RWPE2 (cell line): ENCODE results near the gene RGS6.
"Not testable (repeated sequence)": the region's sequence is repeated elsewhere in the genome, so short reads cannot be mapped to it uniquely, and the experiment has no call there.

Experiments
- ATAC-seq: fragments of 200-7000 bp; cut with Tn5 transposase; 3 replicates; pipeline ENCODE4 v1.9.1; 2021; ENCODE audit warnings: low read depth
- DNase-seq: peaks from one replicate; pipeline ENCODE4 v3.0.0-alpha.2; 2020; ENCODE audit warnings: low spot score
- H3K27ac ChIP-seq: fragments of 450-650 bp; 2 replicates; pipeline ENCODE4 v1.5.1; 2017; ENCODE audit warnings: mild to moderate bottlenecking; ENCODE audit not compliant: poor library complexity, severe bottlenecking
- H3K27me3 ChIP-seq: fragments of 250-450 bp; sonication (Bioruptor Pico); 2 replicates; pipeline ENCODE4 v1.5.1; 2021; ENCODE audit warnings: mild to moderate bottlenecking, moderate library complexity; ENCODE audit not compliant: insufficient read depth, poor library complexity, severe bottlenecking
- H3K36me3 ChIP-seq: fragments of 250-450 bp; sonication (Bioruptor Pico); 2 replicates; pipeline ENCODE4 v1.5.1; 2020; ENCODE audit warnings: low read depth, mild to moderate bottlenecking, moderate library complexity
- H3K4me1 ChIP-seq: fragments of 250-450 bp; sonication (Bioruptor Pico); 2 replicates; pipeline ENCODE4 v1.5.1; 2021; ENCODE audit warnings: mild to moderate bottlenecking, moderate library complexity; ENCODE audit not compliant: insufficient read depth, poor library complexity, severe bottlenecking
- H3K4me3 ChIP-seq: fragments of 250-450 bp; sonication (Bioruptor Pico); 2 replicates; pipeline ENCODE4 v1.5.1; 2021; ENCODE audit warnings: mild to moderate bottlenecking, moderate library complexity; ENCODE audit not compliant: severe bottlenecking
- H3K9me3 ChIP-seq: fragments of 250-450 bp; sonication (Bioruptor Pico); 2 replicates; pipeline ENCODE4 v1.5.1; 2021; ENCODE audit warnings: mild to moderate bottlenecking, moderate library complexity; ENCODE audit not compliant: severe bottlenecking
- CTCF ChIP-seq: fragments of 450-650 bp; IDR thresholded peaks from one replicate; pipeline ENCODE4 v1.5.1; 2017; ENCODE audit warnings: mild to moderate bottlenecking, moderate library complexity; ENCODE audit not compliant: poor library complexity, severe bottlenecking

Gene RGS6

DNA sequence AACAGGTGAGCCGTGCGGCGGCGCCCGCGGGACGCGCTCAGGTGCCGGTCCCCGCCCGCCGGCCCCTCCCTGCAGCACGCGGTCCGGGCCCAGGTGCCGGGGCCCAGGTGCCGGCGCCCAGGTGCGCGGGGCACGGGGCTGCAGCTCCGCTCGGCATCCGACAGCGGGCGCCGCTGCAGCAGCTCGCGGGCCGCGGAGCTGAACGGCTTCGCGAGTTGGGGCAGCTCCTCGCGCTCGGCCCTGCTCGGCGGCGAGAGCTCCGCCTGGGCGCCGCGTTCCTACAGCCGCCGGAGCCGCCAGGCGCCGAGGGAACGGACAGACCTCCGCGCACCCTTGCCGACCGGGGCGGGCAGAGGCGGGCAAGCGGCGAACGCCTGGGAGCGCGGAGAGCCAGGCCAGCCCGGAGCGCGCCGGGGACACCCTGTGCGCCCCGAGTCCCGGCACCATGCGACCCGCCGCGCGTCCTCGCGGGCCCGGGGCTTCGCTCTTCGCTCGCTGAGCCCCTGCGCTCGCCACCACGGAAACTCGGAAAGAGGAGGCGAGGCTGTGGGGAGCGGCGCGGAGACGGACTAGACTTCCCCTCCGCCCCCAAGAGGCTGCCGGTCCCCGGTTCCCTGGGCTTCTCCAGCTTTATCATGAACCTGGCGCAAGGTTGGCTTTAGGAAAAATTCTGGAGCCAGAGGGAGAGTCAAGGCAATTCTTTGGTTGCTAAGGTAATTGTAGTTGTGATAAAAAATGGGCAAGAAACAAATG, at the start of gene RGS6:
RGS6 (plus strand) TSS at position 201 of the 753 bp plus-strand sequence.
- DNase-seq (no peak), ATAC-seq (peak; percentile 87)
- peak; percentile 78 for TF ChIP-seq CTCF
- H3K36me3 ChIP-seq = no peaks in the 10 kb centered on the region
- no peaks in the 10 kb centered on the region for H3K4me1 ChIP-seq
- H3K9me3 ChIP-seq = no peaks in the 10 kb centered on the region
- no peak within 1 kb of the TSS for H3K27ac ChIP-seq
- H3K27me3 ChIP-seq = peaks cover 57% of the 10 kb centered on the region
- peak within 1 kb of the TSS; percentile 4 for H3K4me3 ChIP-seq

DNA sequence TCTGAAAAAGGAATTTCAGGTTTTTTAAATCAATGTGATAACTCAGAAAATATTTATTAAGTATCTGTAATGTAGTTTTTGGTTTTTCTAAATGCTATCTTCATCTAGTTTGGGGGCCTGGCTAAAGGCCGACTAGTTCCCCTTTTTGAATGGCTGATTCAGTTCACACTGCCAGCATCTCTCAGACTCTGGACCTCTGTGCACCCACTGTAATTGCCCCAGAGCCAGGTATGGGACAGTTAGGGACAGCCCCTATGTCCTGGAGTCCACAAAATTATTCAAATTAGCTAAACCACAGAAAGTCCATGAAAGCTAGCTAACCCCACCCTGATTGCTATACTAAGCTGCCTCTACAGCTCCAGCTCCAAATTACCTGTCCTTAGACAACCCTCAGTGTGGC, 49.1 kb upstream of the RGS6 start:
- DNase-seq (no peak), ATAC-seq (no peak)
- no peak overlapping the region for H3K4me3 ChIP-seq
- H3K36me3 ChIP-seq = no peaks in the 10 kb centered on the region
- H3K9me3 ChIP-seq = no peaks in the 10 kb centered on the region
- TF ChIP-seq CTCF = no peak
- H3K27me3 ChIP-seq = no peaks in the 10 kb centered on the region
- H3K4me1 ChIP-seq = no peaks in the 10 kb centered on the region
- no peak overlapping the region for H3K27ac ChIP-seq

DNA sequence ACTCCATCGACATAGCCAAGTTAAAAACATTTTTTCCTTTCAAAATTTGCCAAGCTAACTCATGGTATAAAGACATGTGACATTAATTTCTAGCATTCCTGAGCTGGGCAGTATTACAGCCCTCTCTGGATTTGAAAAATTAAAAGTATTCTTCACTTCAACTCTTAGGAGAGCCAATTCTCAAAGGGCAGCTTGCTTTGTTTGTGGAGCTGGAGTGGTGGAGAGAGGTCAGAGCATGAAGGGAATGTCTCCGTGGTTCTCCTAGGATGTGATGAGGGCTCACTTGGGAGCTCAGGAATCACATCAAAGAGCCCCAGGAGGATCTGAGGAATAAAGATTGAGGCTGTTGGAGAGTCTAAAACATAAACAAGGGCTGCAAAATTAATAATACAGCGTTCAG, 46.9 kb upstream of the RGS6 start:
- no peak for TF ChIP-seq CTCF
- peaks cover 4% of the 10 kb centered on the region for H3K27me3 ChIP-seq
- no peaks in the 10 kb centered on the region for H3K36me3 ChIP-seq
- no peak for DNase-seq
- no peak overlapping the region for H3K27ac ChIP-seq
- H3K9me3 ChIP-seq = no peaks in the 10 kb centered on the region
- H3K4me1 ChIP-seq = no peaks in the 10 kb centered on the region
- H3K4me3 ChIP-seq = no peak overlapping the region
- no peak for ATAC-seq

DNA sequence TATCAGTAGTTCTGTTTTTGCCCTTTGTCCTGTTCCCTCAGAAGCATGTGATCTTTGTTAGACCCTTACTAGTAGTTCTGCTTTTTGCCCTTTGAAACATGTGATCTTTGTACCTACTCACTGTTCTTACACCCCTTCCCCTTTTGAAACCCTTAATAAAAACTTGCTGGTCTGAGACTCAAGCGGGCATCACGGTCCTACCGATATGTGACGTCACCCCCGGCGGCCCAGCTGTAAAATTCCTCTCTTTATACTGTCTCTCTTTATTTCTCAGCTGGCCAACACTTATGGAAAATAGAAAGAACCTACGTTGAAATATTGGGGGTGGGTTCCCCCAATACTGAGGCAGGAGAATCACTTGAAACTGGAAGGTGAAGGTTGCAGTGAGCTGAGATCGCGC, 44.4 kb upstream of the RGS6 start:
- not testable (repeated sequence) for H3K36me3 ChIP-seq, H3K4me3 ChIP-seq, DNase-seq, H3K27ac ChIP-seq, H3K9me3 ChIP-seq, ATAC-seq, H3K4me1 ChIP-seq
- peaks cover 22% of the 10 kb centered on the region for H3K27me3 ChIP-seq

DNA sequence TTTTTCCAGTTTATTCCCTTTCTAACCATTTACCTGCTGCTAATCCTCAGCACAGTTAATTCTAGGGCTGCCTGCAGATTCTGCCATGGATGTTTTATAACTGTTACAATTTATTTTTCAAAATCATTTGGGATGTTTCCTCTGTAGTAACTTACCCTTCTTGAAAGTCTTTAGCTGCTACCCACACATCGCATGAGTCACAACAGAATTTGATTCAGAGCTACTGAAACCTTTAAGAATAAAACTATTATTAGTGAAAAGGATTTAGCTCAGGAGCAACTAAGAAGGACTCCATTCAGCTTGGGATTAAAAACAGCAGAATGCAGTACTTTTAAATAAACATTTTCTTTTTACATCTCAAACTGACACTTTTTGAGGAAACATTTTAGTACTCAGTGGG, 41.7 kb upstream of the RGS6 start:
- no peaks in the 10 kb centered on the region for H3K36me3 ChIP-seq
- no peaks in the 10 kb centered on the region for H3K9me3 ChIP-seq
- no peak overlapping the region for H3K4me3 ChIP-seq
- H3K27me3 ChIP-seq = peaks cover 41% of the 10 kb centered on the region
- ATAC-seq (no peak), DNase-seq (no peak)
- no peaks in the 10 kb centered on the region for H3K4me1 ChIP-seq
- no peak overlapping the region for H3K27ac ChIP-seq
- no peak for TF ChIP-seq CTCF
